CD4-positive, alpha-beta T cell treated with Interleukin-2 at 100 ng/mL for 4 hours (primary cell): Measurements from ENCODE around the gene NR4A3.
A peak's percentile ranks its signal among the peaks of the same experiment; 100 is the strongest.
"Not testable (repeated sequence)": the region's sequence is repeated elsewhere in the genome, so short reads cannot be mapped to it uniquely, and the experiment has no call there.

Experiments used
- DNase-seq: peaks from one replicate; pipeline ENCODE4 v3.0.0-alpha.2; 2020; ENCODE audit warnings: low spot score

The NR4A3 gene

DNA sequence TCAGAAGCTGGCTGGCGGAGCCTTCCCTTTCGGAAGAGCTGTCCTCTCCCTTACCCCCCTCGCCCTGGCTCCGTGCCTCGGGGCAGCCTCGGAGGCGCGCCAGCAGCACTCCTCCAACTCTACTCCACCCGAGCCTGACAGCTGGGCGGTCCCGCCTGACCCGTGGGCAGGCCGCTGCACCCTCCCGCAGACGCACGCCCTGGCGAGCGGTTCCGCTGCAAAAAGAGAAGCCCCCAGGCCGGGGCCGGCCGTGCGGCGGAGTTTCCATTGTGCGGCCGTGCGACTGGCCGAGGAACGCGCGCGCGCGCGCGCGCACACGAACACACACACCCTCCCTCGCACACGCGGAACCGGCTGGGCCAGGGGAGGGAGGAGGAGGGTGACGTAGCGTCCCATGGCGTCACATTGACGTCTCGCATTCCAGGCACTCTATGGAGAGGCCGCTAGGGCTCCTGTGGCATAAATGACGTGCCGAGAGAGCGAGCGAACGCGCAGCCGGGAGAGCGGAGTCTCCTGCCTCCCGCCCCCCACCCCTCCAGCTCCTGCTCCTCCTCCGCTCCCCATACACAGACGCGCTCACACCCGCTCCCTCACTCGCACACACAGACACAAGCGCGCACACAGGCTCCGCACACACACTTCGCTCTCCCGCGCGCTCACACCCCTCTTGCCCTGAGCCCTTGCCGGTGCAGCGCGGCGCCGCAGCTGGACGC is at the start of gene NR4A3:
TSS of gene NR4A3 (plus strand) at position 490 of the 713 bp plus-strand sequence. CDS start 6,158 bp downstream, outside the sequence.
- peak; percentile 82 for DNase-seq

DNA sequence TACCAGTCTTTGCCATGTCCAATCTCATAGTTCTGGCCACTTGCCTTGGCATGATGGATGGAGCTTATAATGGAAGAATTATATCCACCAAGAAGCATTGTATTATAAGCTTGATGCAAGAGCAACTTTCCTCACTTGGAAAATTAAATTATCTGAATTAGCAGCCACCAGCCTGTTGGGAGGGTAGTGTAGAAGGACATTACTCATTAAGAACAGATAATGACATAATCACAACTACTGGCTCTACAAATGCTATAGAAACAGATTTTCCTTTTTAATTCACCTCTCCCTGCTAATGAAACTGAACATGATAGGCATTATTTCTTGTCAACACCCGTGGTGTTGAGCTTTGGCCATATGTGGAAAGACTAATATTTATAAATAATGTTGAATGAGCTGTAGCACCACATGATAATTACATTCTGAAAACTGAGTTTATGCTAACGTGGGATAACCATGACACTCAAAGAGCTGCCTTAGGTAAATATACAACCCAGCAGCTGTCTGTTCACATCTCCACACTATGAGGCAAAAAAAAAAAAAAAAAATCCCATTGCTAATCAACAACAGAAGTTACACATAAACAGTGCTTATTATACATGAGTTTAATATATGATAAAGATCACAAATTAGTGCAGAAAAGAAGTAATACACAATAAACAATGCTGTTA is 48.1 kb upstream of the NR4A3 start:
- DNase-seq, result no peak

DNA sequence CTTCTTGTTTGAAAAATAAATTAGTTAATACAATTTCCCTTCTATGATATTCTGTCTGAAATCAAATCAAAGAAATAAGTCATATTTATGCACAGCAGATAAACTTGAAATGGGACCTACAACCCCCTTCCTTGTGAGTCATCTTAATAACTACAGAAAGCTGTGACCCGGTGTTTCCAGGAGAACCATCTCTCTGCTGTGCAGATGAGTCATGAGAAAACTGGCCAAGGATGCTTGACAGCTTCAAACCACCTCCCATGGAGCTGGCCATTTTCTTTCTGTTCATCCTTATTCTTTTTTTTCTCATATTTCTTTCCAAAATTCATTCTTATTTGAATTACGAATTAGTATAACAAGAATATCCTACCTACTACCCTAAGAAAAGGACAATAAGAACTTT is 43.4 kb upstream of the NR4A3 start:
- no peak for DNase-seq

DNA sequence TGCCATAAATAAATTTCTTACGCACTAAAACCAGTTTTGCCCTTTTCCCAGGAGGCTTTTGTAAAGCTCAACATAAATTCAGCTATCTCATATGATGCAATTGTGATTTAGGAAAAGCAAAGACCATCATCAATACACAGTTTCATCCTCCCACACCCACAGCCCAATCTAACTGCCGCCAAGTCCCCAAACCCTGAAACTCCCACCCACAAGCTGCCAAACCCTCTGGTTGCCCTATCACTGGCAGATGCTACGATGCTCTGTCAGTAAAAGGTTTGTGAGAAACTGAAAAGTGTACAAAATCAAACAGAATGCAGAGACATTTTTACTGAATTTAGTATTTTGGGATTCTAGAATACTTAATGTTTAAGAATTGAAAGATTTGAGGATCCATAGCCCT is 42.8 kb upstream of the NR4A3 start:
- no peak for DNase-seq

DNA sequence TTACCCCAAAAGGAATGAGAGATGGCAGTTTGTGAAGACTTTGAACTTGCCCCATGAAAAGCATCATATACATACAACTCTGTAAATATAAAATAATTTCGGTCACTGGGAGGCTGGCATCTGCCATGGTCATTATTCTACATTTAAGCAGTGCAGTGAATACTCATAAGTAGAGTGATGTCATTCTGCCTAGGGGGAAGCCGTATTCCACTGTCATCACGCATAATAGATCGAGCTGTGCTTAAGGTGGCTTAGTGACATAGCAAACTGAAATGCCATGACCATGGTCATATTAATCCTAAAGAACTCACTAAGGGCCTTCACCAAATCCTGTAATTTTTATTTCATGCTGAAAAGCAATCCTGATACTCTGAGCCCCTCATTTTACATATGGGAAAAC is 42.4 kb upstream of the NR4A3 start:
- DNase-seq, result no peak

DNA sequence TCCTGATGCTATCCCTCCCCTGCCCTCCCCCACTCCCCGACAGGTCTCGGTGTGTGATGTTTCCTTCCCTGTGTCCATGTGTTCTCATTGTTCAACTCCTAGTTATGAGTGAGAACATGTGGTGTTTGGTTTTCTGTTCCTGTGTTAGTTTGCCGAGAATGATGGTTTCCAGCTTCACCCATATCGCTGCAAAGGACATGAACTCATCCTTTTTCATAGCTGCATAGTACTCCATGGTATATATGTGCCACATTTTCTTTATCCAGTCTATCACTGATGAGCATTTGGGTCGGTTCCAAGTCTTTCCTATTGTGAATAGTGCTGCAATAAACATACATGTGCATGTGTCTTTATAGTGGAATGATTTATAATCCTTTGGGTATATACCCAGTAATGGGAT is 39.3 kb upstream of the NR4A3 start:
- DNase-seq, result not testable (repeated sequence)

DNA sequence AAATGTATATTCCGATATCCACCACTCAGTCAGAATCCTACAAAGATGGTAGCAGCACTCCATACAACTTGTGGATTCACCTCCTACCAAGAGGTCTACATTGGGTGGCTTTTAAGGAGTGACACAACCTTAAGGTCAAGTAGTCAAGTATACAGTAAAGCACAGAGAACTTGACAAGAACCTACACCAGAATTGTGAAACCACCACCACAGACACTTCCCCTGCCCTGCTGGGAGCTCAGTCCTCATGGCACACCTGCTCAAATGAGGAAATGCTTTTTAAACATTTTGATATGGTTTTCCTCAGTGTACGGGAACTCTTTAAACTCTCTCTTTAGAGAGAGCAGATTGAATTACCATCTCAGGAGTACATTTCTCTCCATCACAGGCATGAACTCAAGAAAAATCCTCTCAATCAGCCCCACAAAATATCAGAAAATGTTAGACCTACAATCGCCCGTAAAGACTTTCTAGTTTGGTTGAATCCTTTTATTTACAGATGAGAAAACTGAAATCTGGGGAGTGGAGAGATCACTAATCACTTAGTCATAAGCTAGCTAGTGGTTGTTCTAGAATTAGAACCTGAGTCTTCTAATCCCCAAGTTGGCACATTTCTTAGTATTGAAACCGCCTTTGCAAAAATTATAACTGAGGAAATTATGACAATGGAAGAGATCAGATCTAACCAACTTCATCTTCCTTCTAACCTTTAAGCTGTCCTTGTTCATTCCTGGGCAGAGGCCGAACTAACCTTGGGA is 38.5 kb upstream of the NR4A3 start:
- no peak for DNase-seq

DNA sequence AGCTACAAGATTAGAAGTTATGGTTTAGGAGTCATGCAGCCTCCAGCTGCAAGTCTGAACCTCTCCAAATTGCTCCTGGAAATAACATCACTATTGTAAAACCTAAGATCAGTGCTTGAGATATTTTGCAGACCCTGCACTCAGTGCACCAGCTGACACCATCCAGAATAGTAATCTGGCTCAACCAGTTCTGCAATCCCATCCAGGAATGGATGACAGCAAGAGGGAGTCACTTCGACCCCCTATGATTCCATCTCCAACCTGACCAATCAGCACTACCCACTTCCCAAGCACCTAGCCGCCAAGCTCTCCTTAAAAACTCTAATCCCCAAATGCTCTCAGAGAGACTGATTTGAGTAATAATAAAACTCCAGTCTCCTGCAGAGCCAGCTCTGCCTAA is 37.9 kb upstream of the NR4A3 start:
- DNase-seq, result no peak

DNA sequence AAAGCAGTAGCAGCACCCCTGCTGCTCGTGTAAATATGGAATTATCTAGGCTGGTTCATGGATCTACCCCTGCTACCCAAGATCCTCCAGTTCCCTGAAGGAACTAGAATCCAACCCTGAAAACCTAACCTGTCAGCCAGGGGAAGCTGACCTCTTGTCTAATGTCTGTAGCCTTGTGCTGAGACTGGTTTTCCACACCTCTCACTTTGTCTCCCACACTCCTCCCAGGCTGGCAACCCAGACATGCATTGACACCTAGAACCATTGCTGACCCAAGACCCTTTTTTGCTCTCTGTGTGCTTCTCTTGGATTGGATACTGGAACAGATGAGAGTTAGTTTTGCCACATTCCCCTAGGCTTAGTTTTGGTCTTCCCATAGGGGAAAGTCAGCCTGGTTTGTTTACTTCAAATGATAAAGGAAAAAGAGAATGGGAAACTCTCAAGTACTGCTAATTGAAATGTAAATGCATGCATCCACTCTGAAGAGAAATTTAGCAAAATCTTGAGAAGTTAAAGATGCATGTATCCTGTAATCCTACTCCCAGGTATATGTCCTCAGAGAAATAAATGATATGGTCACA is 36.6 kb upstream of the NR4A3 start:
- DNase-seq, result no peak

DNA sequence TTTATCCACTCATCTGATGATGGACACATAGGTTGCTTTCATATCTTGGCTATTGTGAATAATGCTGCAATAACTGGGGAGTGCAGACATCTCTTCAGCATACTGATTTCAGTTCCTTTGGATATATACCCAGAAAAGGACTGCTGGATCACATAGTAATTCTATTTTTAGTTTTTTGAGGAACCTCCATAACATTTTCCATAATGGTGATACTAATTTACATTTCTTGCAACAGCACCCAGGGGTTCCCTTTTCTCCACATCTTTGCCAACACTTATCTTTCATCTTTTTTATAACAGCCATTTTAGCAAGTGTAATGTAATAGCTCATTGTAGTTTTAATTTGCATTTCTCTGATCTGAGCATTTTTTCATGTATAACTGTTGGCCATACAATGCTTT is 34.1 kb upstream of the NR4A3 start:
- DNase-seq, result no peak

DNA sequence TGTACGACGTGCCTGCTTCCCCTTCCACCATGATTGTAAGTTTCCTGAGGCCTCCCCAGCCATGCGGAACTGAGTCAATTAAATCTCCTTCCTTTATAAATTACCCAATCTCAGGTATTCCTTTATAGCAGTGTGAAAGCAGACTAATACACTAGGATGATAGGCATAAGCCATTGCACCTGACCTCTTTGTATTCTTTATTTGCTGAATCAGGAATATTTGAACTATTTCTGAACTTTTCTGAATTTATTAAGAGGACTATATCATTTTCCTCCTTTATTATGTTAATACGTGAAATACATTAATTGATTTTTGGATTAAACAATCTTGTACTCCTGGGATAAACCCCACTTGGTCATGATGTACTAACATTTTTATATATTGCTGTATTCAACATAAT is 28.2 kb upstream of the NR4A3 start:
- no peak for DNase-seq

DNA sequence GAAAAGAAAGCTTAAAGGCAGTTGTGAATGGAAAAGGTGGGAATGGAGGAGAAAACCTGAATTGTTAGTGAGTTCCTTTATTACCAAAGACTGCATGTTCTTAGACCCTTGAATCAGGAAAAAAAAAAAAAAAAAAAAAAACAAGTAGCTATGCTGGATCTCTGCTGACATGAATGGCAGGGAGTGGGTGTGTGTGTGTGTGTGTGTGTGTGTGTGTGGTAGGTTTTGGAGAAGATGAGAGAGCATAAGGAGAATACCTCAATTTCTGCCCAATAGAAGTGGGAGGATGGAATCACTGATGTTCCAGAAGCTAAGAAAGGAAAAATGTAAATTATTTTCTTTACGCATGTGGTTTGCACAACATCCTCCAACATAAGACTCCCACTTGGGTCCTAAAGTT is 25.5 kb upstream of the NR4A3 start:
- DNase-seq, result no peak

DNA sequence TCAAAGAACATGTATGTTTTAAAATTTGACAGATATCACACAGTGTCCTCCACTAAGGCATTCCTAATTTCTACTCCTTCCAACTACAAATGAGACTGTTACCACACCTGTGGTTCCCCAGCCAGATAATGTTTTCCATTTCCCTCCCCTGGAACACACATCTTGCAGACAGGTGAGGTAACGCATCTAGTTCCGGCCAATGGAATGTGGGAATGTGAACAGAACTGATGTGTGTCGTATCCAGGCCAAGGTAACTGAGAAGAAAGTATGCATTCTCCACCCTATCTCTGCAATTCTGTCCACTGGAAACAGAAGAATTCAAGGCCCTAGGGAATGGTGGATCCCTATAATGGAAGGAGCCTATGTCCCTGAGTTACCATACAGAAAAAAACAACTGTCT is 19.9 kb upstream of the NR4A3 start:
- DNase-seq, result no peak

DNA sequence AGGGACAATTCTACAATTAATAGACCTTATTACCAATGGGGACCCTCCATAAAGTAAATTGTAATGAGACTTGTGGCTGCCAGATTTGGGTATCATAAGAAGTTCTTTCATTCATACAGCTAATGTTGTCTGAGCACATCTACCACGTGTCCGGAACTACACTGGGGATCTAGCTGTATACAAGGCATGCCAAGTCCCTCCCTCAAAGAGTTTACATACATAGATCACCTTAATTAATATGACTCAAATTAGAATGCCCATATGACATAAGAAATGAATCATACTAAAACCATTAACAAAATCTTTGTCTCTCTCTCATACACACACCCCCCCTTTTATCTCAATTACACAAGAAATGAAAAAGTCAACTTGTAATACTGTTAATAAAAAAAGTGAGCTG is 18.0 kb upstream of the NR4A3 start:
- DNase-seq, result no peak

DNA sequence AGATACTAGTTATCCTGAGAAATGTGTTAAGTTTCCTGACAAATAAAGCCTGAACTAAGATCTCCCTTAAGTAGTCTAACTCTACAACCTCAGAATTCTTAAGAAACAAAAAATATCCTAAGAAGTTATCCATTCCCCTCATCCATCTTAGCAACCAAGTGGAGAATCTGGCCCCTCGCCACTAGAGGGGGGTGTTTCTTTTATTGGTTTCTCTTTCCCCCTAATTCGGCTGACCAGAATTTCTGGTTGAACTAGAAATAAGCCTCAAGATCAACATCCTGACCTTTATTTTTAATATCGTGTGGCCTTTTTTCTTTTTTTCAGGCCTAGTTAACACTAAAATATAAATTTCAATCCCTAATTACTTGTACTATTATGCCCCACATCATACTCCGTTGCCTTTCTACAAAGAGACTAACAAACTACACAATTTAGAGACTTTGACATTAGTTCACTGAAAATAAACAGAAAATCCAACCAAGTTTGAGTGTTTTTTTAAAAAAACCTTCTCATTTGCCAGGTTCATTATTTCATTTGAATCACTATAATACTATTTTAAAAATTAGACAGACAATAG is 14.3 kb upstream of the NR4A3 start:
- peak; percentile 80 for DNase-seq

DNA sequence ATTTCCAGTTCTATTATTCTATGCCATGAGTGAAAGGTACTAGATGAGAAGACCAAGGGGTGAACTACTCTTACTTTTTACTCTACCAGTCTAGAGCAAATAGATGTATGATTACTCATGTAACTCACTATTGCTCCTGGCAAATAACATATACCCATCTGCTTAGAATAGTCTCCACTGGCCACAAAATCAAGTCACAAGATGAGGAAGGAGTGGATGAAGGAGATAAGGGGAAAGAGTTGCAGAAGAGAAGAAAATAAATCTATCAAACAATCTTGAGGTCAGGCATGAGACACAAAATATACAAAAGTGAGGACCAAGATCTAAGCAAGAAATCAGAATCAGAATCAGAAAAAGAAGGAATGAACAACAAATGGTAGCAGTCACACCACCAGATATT is 13.7 kb upstream of the NR4A3 start:
- DNase-seq, result no peak

DNA sequence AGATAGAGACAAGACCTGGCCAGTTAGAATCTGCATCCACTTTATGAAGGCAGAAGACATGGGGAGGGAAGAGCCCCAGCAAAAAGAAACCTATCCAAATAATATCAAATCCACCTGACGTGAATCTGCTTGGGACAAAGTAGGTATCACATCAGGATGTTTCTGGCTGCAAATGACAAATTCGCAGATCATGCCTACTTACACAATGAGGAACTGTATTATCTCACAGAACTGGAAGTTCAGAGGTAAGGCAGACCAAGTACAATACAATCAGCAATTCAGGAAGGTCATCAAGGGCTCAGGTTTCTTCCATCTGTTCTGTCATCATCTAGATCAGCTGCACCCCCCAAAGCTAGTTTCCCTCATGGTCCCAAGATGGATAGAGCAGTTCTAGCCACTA is 13.2 kb upstream of the NR4A3 start:
- DNase-seq, result no peak

DNA sequence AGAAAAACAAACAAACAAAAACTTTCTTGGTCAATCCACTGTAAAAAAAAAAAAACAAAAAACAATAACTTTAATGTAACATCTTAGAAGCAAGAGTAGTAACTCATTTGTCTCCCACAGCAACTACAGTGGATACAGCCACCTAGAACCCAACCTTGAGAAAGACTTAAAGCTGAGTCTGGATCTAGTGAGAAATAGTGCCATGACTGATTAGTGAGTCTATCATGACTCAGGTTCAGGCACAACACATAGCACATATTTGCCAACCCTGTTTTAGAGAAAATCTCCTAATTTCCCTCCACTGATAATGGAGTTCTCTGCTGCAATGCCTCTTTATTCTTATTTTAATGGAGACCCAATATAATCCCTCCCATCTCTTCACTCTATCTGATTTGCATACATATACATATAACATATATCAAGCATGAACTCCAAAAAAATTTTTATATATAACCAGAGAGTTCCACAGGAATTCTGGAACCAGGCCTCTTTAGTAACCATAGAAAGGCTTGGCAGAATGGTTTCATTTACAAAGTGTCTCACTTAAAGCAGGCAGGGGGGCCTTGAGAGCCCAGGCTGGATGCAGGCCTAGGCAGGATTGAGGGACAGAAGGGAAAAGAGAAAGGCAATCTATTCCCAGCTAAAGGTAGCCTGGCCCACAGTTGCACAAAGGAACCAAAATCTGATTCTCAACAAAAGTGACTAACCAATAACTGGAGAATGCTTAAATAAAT is 11.9 kb upstream of the NR4A3 start:
- DNase-seq, result no peak

DNA sequence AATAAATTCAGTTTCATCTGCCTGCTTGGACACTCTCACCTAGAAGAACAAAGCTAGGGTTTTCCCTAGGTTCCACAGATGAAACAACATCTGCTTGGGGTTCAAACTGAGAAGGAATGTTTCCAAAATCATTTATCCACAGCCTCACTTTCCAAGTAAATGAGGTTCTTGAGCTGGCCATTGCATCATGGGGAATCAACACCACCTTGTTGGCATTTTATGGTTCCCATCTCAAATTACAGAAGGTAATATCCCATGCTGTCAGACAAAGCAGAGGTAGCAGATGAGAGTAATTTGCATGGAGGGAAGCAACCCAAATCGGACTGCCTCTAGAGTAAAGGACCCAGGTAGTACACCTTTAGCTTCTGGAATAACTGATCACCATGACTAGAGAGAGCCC is 10.5 kb upstream of the NR4A3 start:
- no peak for DNase-seq

DNA sequence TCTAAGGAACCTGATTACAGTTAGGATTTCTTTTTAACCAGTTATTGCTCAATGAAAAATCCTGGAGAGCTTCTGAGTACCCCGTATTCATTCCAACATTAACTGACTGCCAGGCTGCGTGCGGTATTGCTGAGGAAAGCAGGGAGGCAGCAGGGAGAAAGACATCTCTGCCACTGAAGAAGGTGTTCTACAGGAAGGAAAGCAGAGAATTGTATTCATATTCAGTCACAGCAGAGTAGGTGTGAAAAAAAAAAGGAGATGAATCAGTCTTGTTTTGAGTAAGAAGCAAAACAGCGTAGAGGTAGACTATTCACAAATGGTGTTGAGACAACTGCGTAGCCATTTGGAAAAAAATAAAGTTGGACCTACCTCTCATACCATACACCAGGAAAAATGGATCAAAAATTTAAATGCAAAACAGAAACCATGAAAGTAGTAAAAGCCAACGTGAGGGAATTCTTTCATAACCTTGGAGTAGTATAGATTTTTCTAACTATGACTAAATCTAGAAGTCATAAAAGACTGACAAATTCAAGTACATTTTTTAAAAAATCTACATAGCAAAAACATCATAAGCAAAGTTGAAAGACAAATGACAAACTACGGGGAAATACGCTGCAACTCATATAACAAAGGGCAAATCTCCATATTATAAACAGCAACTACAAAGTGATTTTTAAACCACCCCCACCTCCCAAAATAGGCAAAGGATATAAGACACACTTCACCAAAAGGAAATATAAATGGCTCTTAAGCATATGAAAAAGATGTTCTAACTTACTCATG is 9.9 kb upstream of the NR4A3 start:
- peak; percentile 13 for DNase-seq

DNA sequence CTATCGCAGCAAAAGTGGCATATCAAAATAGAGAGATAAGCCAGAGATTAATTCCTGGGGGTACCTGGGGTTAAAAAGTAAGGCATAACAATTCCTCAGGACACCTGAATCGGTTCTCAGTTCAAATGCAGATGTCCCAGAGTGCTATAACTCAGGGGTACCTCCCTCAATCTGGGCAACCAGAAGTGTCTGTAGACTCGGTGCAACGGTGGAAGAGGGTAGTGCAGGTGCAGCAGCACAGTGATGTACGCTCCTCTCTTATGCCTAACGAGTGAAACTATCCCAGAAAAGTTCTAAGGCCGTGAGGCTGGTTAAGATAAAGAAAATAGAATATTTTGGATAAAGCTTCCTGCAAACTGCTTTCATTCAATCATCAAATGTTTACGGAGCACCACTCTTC is 7.9 kb upstream of the NR4A3 start:
- no peak for DNase-seq
